HG03103 (cell line): Measurements from ENCODE around the gene CCSER2.
"Not testable (repeated sequence)": the region's sequence is repeated elsewhere in the genome, so short reads cannot be mapped to it uniquely, and the experiment has no call there.

Experiments
- ATAC-seq: cut with Tn5 transposase; IDR thresholded peaks from one replicate; pipeline ENCODE4 v1.9.1; 2021; ENCODE audit warnings: low read depth; ENCODE audit not compliant: unreplicated experiment

Gene CCSER2

DNA sequence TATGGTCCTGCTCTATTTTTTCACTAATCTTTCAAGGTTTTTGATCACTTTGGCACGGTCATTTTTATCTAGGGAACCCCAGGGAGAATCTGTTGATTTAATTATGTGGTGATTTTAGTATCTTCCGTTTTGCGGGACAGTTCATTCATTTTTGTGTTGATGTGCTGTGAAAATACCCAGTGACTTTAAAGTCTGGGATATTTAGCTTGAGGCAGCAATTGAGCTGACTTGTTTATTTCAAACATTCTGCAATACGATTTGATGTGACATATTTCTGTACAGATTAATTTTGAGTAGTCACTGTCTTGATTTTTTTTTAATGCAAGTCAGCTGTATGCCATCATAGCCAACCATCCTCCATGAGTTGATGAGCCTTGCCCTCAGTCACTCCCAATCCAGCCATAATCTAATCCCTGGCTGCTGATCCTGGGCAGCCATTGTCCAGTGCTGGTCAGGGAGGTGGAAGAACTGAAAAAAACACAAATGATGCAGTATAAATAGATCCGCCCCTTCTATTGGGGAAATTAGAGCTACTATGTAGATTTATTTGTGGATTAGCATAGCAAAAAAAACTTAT lies 183.4 kb downstream of the CCSER2 start:
- no peak for ATAC-seq

DNA sequence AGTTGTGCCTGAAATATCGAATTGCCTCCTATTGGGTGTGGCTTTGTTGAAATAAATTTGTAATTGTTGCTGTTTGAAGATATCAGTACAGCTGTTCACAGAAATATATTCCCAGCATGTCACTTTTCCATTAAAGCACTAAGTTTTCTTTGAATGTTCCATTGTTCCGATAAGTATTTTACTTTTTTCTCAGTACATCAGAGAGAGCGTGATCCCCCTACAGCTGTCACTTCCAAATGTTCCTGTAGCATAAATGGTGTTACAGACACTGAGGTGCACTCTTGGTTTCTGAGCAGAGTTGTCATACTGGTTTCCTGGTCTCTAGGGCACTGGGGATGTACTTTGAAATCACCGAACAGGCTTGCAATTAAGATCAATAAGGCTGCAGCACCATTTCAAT lies 189.2 kb downstream of the CCSER2 start:
- no peak for ATAC-seq

GRCh38 chr10:84519235-84519634 lies 190.8 kb downstream of the CCSER2 start:
- no peak for ATAC-seq

- no peak for ATAC-seq
Observed at GRCh38 chr10:84521013-84521412, 192.6 kb downstream of the CCSER2 start.

DNA sequence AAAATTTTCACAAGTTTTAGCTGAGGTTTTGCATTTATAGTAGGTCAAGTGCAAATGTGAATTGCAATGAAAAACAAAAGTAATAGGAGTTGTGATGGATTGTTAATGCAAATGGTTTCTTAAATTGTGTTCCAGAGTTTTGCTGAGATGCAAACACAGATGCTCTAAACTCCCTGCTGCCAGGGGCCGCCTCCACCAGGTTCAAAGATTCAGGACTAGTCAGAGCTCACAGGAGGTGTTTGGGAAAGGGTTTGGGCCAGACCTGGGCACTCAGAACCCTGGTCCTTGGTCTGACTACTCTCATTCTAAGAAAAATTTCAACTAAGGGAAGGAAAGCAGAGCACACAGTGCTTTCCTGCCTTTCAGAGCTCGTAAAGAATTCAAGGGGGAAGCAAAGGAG lies 193.1 kb downstream of the CCSER2 start:
- no peak for ATAC-seq

DNA sequence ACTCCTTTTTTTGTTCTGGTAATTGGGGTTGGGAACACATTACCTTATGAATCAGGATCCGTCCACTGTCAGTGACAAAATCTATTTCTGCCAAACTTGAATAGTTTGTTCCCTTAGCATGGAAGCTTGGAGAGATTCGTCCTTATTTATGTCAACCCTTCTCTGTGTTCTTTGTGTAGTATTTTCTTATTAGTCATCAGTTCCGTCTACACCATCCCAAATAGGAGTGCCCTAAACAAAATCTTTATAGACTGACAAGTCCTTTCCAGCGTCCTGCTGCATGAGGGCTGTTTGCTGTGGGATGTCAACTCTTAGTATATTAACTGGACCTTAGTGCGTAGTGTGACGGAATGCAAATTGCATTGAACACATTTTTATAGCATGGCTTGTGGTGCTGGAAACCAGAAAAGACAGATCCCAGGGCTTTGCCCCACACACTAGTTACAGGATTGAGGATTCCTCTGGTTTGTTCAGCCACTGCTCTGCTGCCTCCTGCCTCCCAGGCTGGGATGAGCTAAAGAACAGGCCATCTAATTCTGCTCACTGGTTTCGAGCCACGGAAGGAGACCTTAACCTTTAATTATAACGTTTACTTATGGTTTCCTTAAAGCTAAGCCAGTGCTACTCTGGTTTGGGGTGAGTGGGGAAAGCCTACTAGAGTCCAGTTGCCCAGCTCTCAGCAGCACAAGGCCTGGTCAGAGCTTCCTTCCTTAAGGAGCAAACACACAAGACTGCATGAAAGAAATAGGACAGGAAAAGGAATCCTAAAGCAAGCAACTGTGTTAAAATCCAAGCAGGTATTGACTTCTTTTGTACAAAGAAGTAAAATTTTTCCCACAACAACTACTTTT lies 194.4 kb downstream of the CCSER2 start:
- ATAC-seq, result no peak

GRCh38 chr10:84523526-84523925 lies 195.1 kb downstream of the CCSER2 start:
- no peak for ATAC-seq

DNA sequence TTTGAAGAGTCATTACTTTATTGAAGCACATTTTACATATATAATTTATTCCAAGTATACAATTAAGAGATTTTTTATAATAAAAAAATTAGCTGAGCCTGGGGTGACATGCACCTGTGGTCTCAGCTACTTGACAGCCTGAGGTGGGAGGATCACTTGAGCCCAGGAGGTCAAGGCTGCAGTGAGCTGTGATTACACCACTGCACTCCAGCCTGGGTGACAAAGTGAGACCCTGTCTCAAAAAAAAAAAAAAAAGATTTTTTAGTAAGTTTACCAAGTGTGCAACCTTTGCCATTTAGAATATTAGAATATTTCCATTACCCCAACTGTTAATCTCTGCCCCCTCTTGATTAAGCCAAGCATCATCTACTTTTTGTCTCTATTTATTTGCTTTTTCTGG lies 196.0 kb downstream of the CCSER2 start:
- ATAC-seq, result no peak

- no peak for ATAC-seq
Observed at GRCh38 chr10:84525120-84525806, 196.9 kb downstream of the CCSER2 start.

DNA sequence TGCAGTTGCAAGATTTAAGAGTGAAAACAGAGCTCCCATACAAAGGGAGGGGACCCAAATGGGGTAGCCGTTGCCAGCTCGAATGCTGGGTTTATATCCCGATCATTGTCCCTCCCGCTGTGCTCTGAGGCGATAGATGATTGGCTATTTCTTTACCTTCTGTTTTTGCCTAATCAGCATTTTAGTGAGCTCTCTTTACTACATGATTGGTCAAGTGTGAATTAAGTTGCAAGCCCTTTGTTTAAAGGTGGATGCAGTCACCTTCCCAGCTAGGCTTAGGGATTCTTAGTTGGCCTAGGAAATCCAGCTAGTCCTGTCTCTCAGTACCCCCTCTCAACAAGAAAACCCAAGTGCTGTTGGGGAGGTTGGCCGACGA lies 197.4 kb downstream of the CCSER2 start:
- not testable (repeated sequence) for ATAC-seq

DNA sequence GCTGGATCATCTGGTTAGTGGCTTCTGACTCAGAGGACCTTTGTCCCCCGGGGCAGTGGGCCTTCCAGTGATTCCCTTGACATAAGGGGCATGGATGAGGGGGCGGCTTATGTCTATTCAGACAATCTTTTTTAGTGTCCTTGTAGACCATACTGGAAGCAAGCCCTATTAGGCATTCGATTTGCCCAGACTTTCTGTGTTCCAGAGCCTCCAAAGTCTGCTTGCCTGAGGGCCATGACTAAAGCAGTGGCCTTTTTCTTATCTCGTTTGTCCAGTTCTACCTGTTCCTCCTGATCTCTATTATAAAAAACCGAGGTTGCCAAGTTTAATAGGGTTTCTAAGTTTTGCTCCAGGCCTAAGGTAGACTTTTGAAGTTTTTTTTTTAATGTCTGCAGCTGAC lies 199.0 kb downstream of the CCSER2 start:
- not testable (repeated sequence) for ATAC-seq

GRCh38 chr10:84528526-84528925 lies 200.1 kb downstream of the CCSER2 start:
- not testable (repeated sequence) for ATAC-seq

DNA sequence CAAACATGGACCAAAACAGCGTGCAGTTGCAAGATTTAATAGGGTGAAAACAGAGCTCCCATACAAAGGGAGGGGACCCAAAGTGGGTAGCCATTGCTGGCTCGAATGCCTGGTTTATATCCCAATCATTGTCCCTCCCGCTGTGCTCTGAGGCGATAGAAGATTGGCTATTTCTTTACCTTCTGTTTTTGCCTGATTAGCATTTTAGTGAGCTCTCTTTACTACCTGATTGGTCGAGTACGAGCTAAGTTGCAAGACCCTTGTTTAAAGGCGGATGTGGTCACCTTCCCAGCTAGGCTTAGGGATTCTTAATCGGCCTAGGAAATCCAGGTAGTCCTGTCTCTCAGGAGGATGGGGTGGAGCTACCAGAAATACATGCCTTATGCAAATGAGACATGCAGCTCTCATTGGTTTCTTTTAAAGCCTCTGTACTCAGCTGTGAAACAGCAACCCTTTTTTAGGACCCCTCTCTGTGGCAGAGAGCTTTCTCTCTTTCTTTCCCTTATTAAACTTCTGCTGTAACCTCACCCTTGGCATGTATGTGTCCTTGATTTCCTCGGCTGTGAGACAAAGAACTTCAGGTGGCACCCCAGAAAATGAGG lies 202.4 kb downstream of the CCSER2 start:
- no peak for ATAC-seq

DNA sequence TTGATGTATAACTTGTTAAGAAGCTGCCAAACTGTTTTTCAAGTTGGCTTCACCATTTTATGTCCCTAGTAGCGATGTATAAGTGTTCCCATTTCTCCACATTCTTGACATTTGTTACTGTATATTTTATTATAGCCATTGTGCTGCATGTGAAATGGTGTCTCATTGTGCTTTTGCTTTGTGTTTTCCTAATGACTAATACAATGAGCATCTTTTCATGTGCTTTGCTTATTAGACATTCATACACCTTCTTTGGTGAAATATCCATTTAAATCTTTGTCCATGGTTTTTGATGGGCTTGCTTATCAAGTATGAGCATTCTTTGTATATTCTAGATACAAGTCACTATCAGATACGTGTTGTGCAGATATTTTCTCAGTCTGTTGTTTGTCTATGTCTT lies 203.0 kb downstream of the CCSER2 start:
- ATAC-seq, result no peak

DNA sequence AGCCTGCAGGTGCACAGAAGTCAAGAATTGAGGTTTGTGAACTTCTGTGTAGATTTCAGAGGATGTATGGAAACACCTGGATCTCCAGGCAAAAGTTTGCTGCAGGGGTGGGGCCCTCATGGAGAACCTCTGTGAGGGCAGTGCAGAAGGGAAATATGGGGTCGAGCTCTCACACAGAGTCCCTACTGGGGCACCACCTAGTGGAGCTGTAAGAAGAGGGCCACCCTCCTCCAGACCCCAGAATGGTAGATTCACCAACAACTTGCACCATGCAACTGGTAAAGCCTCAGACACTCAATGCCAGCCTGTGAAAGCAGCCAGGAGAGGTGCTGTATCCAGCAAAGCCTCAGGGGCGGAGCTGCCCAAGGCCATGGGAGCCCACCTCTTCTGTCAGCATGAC lies 205.8 kb downstream of the CCSER2 start:
- no peak for ATAC-seq

- peak; percentile 57 for ATAC-seq
Observed at GRCh38 chr10:84537447-84537931, 209.1 kb downstream of the CCSER2 start.

GRCh38 chr10:84538036-84538435 lies 209.6 kb downstream of the CCSER2 start:
- ATAC-seq, result no peak

DNA sequence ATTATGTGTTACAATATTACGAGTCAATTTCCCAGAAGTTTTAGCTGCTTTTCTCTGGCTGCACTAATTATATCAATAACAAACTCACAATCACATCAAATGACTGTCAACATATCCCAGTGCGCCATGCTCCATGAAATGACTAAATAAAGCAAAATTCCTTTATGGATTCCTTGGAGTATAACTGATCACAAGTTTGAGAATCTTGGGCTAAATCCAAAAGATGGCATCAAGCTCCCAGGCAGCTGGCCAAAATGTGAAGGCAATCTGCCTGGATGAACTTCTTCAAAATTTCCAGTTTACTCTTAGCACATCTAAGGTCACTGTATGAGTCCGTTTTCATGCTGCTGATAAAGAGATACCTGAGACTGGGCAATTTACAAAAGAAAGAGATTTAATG lies 210.8 kb downstream of the CCSER2 start:
- ATAC-seq, result no peak

DNA sequence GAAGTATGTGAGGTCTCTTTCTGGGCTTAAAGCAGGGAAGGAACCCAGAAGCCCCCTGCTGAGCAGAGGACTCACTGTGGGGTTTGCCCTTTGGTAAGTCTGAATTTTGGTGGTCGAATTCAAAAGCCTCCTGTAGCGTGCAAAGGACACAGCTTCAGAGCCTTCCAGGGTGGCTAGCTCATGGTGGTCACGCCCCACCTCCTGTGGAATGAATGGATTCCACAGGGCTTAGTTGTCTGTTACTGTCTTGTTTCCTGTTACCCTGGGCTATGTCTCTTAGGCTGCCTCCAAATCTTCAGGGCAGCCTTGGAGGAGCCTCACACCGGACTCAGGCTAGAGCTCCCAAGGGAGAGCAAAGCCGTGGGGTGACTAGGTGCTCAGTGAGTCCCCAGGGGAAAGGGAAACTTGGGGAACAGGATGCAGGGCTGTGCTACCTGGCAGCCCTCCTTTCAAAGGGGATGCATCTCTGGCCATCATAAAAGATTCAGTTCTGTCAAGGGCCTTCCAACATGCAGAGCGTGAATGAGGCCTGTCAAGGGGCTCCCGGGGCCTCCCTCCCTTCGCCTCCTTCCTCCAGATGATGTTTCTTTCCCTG lies 211.7 kb downstream of the CCSER2 start:
- ATAC-seq, result peak; percentile 6

DNA sequence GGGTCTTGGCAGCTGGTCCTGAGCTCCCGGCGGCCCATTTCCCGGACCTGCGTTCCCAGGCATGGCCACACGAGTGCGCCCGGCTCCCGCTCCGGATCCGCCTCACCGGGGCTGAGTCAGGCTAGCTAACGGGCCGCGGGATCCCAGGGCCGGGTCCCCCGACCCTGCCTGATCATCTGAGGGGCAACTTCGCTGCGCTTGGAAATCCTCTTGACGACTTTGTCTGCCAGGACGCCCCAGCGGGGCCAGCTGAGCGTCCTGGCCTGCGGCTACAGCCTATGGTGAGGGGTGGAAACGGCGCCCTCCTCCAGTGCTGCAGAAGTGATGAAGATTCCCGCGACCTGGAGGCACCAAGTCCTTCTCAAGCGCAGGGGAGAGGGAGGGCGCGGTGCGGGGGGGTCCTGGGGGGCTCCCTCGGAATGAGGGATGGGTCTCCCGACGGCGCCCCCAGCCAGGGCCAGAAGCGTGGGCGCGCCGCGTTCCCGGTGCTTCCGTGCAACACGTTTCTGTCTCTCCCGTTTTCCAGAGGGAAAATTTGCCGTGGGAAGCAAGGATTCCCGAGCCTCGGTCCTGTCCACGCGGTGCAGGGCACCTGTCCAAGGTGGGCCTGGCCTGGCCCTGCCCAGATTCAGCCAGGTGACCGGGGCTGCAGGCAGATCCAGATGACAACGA lies 212.4 kb downstream of the CCSER2 start:
- peak; percentile 79 for ATAC-seq
